ENCODE measurements around the gene ATF6.

- TF ChIP-seq POLR2A (IDR thresholded peaks at IDR 0.05; ENCODE audit: extremely low read depth, insufficient read length) (no peak), MAX (IDR thresholded peaks at IDR 0.05; ENCODE audit: low read depth, low read length) (no peak)
These were observed 144.5 kb downstream of the ATF6 start for GRCh38 chr1:161910604-161911003.

Measured in NB4 (cell line).